HEK293 (cell line): Measurements from ENCODE around the gene ARMCX2.

Source experiments
- EGR2 ChIP-seq: fragments of 450-650 bp; formaldehyde crosslinking; IDR thresholded peaks from 2 replicates; pipeline ENCODE4 v1.5.1; 2016; ENCODE audit warnings: low read depth, missing biosample characterization, missing genetic modification characterization
- GFI1B ChIP-seq: fragments of 450-650 bp; formaldehyde crosslinking; IDR thresholded peaks from 2 replicates; pipeline ENCODE4 v1.5.1; 2016; ENCODE audit warnings: missing biosample characterization, missing genetic modification characterization
- HIC1 ChIP-seq: fragments of 450-650 bp; formaldehyde crosslinking; IDR thresholded peaks from 2 replicates; pipeline ENCODE4 v1.5.1; 2016; ENCODE audit warnings: missing biosample characterization, missing genetic modification characterization
- HOXD13 ChIP-seq: sonication (generic); formaldehyde crosslinking; IDR thresholded peaks from 2 replicates; pipeline ENCODE4 v1.8.0; 2022; ENCODE audit warnings: missing genetic modification reagents, borderline replicate concordance
- KLF1 ChIP-seq: fragments of 450-650 bp; formaldehyde crosslinking; IDR thresholded peaks from 2 replicates; pipeline ENCODE4 v1.5.1; 2016; ENCODE audit warnings: missing biosample characterization, missing genetic modification characterization
- KLF7 ChIP-seq: fragments of 450-650 bp; formaldehyde crosslinking; IDR thresholded peaks from 2 replicates; pipeline ENCODE4 v1.5.1; 2016; ENCODE audit warnings: missing biosample characterization, missing genetic modification characterization, borderline replicate concordance
- TCF7L2 ChIP-seq: IDR thresholded peaks from 2 replicates; pipeline ENCODE4 v1.6.1; 2011; ENCODE audit warnings: low read depth, mild to moderate bottlenecking, inconsistent platforms, low read length, moderate library complexity, borderline replicate concordance
- TRIM28 ChIP-seq: IDR thresholded peaks from 2 replicates; pipeline ENCODE4 v1.6.1; 2011; ENCODE audit warnings: low read length, control low read depth, borderline replicate concordance
- ZBTB6 ChIP-seq: fragments of 450-650 bp; formaldehyde crosslinking; IDR thresholded peaks from 2 replicates; pipeline ENCODE4 v1.5.1; 2017; ENCODE audit warnings: missing biosample characterization, missing genetic modification characterization
- ZFP69B ChIP-seq: fragments of 450-650 bp; formaldehyde crosslinking; IDR thresholded peaks from 2 replicates; pipeline ENCODE4 v1.5.1; 2016; ENCODE audit warnings: missing biosample characterization, missing genetic modification characterization
- ZNF10 ChIP-seq: fragments of 450-650 bp; formaldehyde crosslinking; IDR thresholded peaks from 2 replicates; pipeline ENCODE4 v1.5.1; 2017; ENCODE audit warnings: missing biosample characterization, missing genetic modification characterization
- ZNF133 ChIP-seq: fragments of 450-650 bp; formaldehyde crosslinking; IDR thresholded peaks from 2 replicates; pipeline ENCODE4 v1.5.1; 2016; ENCODE audit warnings: missing biosample characterization, missing genetic modification characterization
- ZNF202 ChIP-seq: fragments of 450-650 bp; formaldehyde crosslinking; IDR thresholded peaks from 2 replicates; pipeline ENCODE4 v1.5.1; 2016; ENCODE audit warnings: missing biosample characterization, missing genetic modification characterization, borderline replicate concordance
- ZNF211 ChIP-seq: fragments of 450-650 bp; formaldehyde crosslinking; IDR thresholded peaks from 2 replicates; pipeline ENCODE4 v1.5.1; 2016; ENCODE audit warnings: low read depth, missing biosample characterization, missing genetic modification characterization
- ZNF292 ChIP-seq: fragments of 450-650 bp; formaldehyde crosslinking; IDR thresholded peaks from 2 replicates; pipeline ENCODE4 v1.5.1; 2016; ENCODE audit warnings: low read depth, missing biosample characterization, missing genetic modification characterization, borderline replicate concordance
- ZNF324 ChIP-seq: fragments of 450-650 bp; formaldehyde crosslinking; IDR thresholded peaks from 2 replicates; pipeline ENCODE4 v1.5.1; 2016; ENCODE audit warnings: missing biosample characterization, missing genetic modification characterization
- ZNF366 ChIP-seq: fragments of 450-650 bp; formaldehyde crosslinking; conservative IDR thresholded peaks from 2 replicates; pipeline ENCODE4 v1.5.1; 2016; ENCODE audit warnings: missing biosample characterization, missing genetic modification characterization
- ZNF391 ChIP-seq: fragments of 450-650 bp; formaldehyde crosslinking; IDR thresholded peaks from 2 replicates; pipeline ENCODE4 v1.5.1; 2016; ENCODE audit warnings: low read depth, missing biosample characterization, missing genetic modification characterization, borderline replicate concordance
- ZNF473 ChIP-seq: fragments of 450-650 bp; formaldehyde crosslinking; IDR thresholded peaks from 2 replicates; pipeline ENCODE4 v1.5.1; 2017; ENCODE audit warnings: missing biosample characterization, missing genetic modification characterization
- ZNF510 ChIP-seq: fragments of 450-650 bp; formaldehyde crosslinking; IDR thresholded peaks from 2 replicates; pipeline ENCODE4 v1.5.1; 2018; ENCODE audit warnings: mild to moderate bottlenecking, missing genetic modification characterization, missing biosample characterization; ENCODE audit not compliant: insufficient replicate concordance
- ZNF558 ChIP-seq: fragments of 450-650 bp; formaldehyde crosslinking; IDR thresholded peaks from 2 replicates; pipeline ENCODE4 v1.5.1; 2016; ENCODE audit warnings: missing biosample characterization, missing genetic modification characterization
- ZNF626 ChIP-seq: fragments of 450-650 bp; sonication (Bioruptor Pico); formaldehyde crosslinking; IDR thresholded peaks from 2 replicates; pipeline ENCODE4 v1.5.1; 2018; ENCODE audit warnings: missing biosample characterization, missing genetic modification characterization, inconsistent platforms
- ZNF639 ChIP-seq: fragments of 450-650 bp; formaldehyde crosslinking; IDR thresholded peaks from 2 replicates; pipeline ENCODE4 v1.5.1; 2016; ENCODE audit warnings: missing biosample characterization, missing genetic modification characterization
- ZNF785 ChIP-seq: fragments of 450-650 bp; formaldehyde crosslinking; IDR thresholded peaks from 2 replicates; pipeline ENCODE4 v1.5.1; 2016; ENCODE audit warnings: missing biosample characterization, missing genetic modification characterization
- ZNF843 ChIP-seq: fragments of 450-650 bp; formaldehyde crosslinking; IDR thresholded peaks from 2 replicates; pipeline ENCODE4 v1.5.1; 2016; ENCODE audit warnings: missing biosample characterization, missing genetic modification characterization
- ZSCAN23 ChIP-seq: fragments of 450-650 bp; formaldehyde crosslinking; IDR thresholded peaks from 2 replicates; pipeline ENCODE4 v1.5.1; 2016; ENCODE audit warnings: missing biosample characterization, missing genetic modification characterization
- TF ChIP-seq, protein P1 (sequence below): fragments of 450-650 bp; formaldehyde crosslinking; IDR thresholded peaks from 2 replicates; pipeline ENCODE4 v1.5.1; 2016; ENCODE audit warnings: missing biosample characterization, missing genetic modification characterization
- TF ChIP-seq, protein P2 (sequence below): fragments of 450-650 bp; formaldehyde crosslinking; IDR thresholded peaks from 2 replicates; pipeline ENCODE4 v1.5.1; 2016; ENCODE audit warnings: missing biosample characterization, missing genetic modification characterization
- TF ChIP-seq, protein P3 (sequence below): fragments of 450-650 bp; formaldehyde crosslinking; IDR thresholded peaks from 2 replicates; pipeline ENCODE4 v1.5.1; 2016; ENCODE audit warnings: missing biosample characterization, missing genetic modification characterization

The ARMCX2 gene

DNA sequence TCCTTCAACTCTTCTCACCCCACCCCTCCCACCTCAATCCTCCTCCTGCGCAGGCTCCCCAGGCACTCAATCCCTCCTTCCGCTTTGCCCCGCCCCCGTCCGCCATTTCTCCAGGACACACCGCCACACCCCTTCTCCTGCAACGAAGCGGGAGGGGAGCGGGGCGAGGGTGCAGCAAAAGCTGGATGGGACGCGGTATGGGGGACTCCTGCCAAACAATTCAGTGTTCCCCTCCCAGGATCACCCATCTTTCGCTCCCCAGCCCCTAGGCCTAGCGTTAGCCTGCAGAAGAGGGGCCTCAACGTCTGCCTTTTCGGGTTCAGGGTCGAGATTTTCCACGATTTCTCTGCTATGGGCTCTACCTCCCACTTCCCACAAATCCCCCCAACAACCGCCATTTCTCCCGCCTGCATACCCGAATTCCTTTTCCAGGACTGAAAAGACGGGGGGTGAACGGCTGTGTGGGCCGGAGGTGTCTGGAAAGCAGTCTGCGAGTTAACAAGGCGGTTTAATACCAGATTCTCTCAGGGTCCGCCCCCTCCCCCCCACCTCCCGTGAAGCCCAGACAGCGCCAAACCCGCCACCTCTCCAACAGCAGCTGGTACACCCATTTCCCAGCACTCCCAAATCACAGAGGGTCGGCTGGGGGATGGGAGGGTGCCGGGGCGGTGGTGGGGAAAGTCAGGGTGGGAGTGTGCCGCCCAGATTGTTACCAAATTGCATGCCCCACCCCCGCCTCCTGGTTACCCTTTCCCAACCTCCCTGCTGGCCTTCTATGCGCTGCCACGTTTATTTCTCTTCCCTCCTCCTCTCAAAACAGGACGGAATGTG is 774 bp downstream of the ARMCX2 start (continued):
- TF ChIP-seq ZNF639 (tag by site-specific recombination) (no peak), TRIM28 (no peak), ZNF133 (tag by site-specific recombination) (no peak), ZNF10 (tag by site-specific recombination) (no peak), ZNF202 (tag by site-specific recombination) (no peak), ZNF558 (tag by site-specific recombination) (no peak), ZFP69B (tag by site-specific recombination) (no peak), EGR2 (tag by site-specific recombination) (0 out of 2 replicates have a peak, but pooled peaks have one; percentile 9), ZNF510 (tag by site-specific recombination) (no peak), KLF7 (tag by site-specific recombination) (no peak), ZBTB6 (tag by site-specific recombination) (no peak), KLF1 (tag by site-specific recombination) (peak; percentile 68; the same call in 1 of the 2 replicates), ZNF292 (no peak), ZSCAN23 (tag by site-specific recombination) (no peak), ZNF785 (tag by site-specific recombination) (no peak), HOXD13 (no peak), HIC1 (tag by site-specific recombination) (no peak), ZNF211 (tag by site-specific recombination) (no peak), ZNF324 (tag by site-specific recombination) (no peak), ZNF366 (tag by site-specific recombination) (peak; percentile 82), GFI1B (tag by site-specific recombination) (no peak), ZNF626 (tag by site-specific recombination) (no peak), ZNF473 (tag by site-specific recombination) (no peak), ZNF391 (tag by site-specific recombination) (no peak), TCF7L2 (no peak), ZNF843 (peak; percentile 21; the same call in 1 of the 2 replicates)
- TF ChIP-seq, protein P1, sequence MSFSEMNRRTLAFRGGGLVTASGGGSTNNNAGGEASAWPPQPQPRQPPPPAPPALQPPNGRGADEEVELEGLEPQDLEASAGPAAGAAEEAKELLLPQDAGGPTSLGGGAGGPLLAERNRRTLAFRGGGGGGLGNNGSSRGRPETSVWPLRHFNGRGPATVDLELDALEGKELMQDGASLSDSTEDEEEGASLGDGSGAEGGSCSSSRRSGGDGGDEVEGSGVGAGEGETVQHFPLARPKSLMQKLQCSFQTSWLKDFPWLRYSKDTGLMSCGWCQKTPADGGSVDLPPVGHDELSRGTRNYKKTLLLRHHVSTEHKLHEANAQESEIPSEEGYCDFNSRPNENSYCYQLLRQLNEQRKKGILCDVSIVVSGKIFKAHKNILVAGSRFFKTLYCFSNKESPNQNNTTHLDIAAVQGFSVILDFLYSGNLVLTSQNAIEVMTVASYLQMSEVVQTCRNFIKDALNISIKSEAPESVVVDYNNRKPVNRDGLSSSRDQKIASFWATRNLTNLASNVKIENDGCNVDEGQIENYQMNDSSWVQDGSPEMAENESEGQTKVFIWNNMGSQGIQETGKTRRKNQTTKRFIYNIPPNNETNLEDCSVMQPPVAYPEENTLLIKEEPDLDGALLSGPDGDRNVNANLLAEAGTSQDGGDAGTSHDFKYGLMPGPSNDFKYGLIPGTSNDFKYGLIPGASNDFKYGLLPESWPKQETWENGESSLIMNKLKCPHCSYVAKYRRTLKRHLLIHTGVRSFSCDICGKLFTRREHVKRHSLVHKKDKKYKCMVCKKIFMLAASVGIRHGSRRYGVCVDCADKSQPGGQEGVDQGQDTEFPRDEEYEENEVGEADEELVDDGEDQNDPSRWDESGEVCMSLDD (tag by site-specific recombination), result no peak
- TF ChIP-seq, protein P2, sequence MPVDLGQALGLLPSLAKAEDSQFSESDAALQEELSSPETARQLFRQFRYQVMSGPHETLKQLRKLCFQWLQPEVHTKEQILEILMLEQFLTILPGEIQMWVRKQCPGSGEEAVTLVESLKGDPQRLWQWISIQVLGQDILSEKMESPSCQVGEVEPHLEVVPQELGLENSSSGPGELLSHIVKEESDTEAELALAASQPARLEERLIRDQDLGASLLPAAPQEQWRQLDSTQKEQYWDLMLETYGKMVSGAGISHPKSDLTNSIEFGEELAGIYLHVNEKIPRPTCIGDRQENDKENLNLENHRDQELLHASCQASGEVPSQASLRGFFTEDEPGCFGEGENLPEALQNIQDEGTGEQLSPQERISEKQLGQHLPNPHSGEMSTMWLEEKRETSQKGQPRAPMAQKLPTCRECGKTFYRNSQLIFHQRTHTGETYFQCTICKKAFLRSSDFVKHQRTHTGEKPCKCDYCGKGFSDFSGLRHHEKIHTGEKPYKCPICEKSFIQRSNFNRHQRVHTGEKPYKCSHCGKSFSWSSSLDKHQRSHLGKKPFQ (tag by site-specific recombination), result no peak
- TF ChIP-seq, protein P3, sequence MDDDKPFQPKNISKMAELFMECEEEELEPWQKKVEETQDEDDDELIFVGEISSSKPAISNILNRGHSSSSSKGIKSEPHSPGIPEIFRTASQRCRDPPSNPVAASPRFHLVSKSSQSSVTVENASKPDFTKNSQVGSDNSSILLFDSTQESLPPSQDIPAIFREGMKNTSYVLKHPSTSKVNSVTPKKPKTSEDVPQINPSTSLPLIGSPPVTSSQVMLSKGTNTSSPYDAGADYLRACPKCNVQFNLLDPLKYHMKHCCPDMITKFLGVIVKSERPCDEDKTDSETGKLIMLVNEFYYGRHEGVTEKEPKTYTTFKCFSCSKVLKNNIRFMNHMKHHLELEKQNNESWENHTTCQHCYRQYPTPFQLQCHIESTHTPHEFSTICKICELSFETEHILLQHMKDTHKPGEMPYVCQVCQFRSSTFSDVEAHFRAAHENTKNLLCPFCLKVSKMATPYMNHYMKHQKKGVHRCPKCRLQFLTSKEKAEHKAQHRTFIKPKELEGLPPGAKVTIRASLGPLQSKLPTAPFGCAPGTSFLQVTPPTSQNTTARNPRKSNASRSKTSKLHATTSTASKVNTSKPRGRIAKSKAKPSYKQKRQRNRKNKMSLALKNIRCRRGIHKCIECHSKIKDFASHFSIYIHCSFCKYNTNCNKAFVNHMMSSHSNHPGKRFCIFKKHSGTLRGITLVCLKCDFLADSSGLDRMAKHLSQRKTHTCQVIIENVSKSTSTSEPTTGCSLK (tag by site-specific recombination), result no peak
